RPMI8226 (cell line): Measurements from ENCODE around the gene ARHGAP4.

Source experiments
- DNase-seq: peaks from one replicate; pipeline ENCODE4 v3.0.0-alpha.2; 2015

The ARHGAP4 gene

GRCh38 chrX:153944140-153944799, 18.2 kb upstream of the ARHGAP4 start, which contains the start of gene RENBP:
TSS of gene RENBP (minus strand) at chrX:153944643. CDS start at chrX:153944610, 33 bp downstream.
- DNase-seq, result no peak

- DNase-seq, result no peak
Measured at GRCh38 chrX:153941336-153942252, 15.5 kb upstream of the ARHGAP4 start.

- no peak for DNase-seq
Measured at GRCh38 chrX:153939573-153939972, 13.5 kb upstream of the ARHGAP4 start.

- DNase-seq, result no peak
Measured at GRCh38 chrX:153938226-153938786, 12.2 kb upstream of the ARHGAP4 start.

- DNase-seq, result no peak
Measured at GRCh38 chrX:153937056-153937455, 11.0 kb upstream of the ARHGAP4 start.

- no peak for DNase-seq
Measured at GRCh38 chrX:153935326-153935851, 9.3 kb upstream of the ARHGAP4 start.

- DNase-seq, result peak; percentile 89
Measured at GRCh38 chrX:153934762-153935325, 8.8 kb upstream of the ARHGAP4 start, which contains the start of gene NAA10. TSS of gene NAA10 (minus strand) at chrX:153935037. CDS start at chrX:153934904, 133 bp downstream.

- no peak for DNase-seq
Measured at GRCh38 chrX:153934148-153934761, 8.2 kb upstream of the ARHGAP4 start.

GRCh38 chrX:153933748-153934147, 7.7 kb upstream of the ARHGAP4 start:
- DNase-seq, result no peak

GRCh38 chrX:153932220-153932915, 6.3 kb upstream of the ARHGAP4 start:
- DNase-seq, result no peak

GRCh38 chrX:153931748-153932147, 5.7 kb upstream of the ARHGAP4 start:
- no peak for DNase-seq

GRCh38 chrX:153931151-153931550, 5.1 kb upstream of the ARHGAP4 start:
- no peak for DNase-seq

GRCh38 chrX:153930011-153930910, 4.2 kb upstream of the ARHGAP4 start:
- no peak for DNase-seq

- DNase-seq, result no peak
Measured at GRCh38 chrX:153929576-153929975, 3.5 kb upstream of the ARHGAP4 start.

- no peak for DNase-seq
Measured at GRCh38 chrX:153928846-153929245, 2.8 kb upstream of the ARHGAP4 start.

- peak; percentile 97 for DNase-seq
Measured at GRCh38 chrX:153927922-153928760, 2.1 kb upstream of the ARHGAP4 start.

- no peak for DNase-seq
Measured at GRCh38 chrX:153927672-153927921, 1.5 kb upstream of the ARHGAP4 start.

GRCh38 chrX:153926858-153927671, 1.0 kb upstream of the ARHGAP4 start:
- peak; percentile 87 for DNase-seq

GRCh38 chrX:153926552-153926857, 441 bp upstream of the ARHGAP4 start:
- no peak for DNase-seq

GRCh38 chrX:153925387-153925738, 701 bp downstream of the ARHGAP4 start:
- DNase-seq, result peak; percentile 72
